EH (cell line): ENCODE data around the gene ABTB2.
"Not testable (repeated sequence)": the region's sequence is repeated elsewhere in the genome, so short reads cannot be mapped to it uniquely, and the experiment has no call there.

Experiments used
- DNase-seq: peaks from one replicate; pipeline ENCODE4 v3.0.0-alpha.2; 2015; ENCODE audit warnings: low read depth

The ABTB2 gene

DNA sequence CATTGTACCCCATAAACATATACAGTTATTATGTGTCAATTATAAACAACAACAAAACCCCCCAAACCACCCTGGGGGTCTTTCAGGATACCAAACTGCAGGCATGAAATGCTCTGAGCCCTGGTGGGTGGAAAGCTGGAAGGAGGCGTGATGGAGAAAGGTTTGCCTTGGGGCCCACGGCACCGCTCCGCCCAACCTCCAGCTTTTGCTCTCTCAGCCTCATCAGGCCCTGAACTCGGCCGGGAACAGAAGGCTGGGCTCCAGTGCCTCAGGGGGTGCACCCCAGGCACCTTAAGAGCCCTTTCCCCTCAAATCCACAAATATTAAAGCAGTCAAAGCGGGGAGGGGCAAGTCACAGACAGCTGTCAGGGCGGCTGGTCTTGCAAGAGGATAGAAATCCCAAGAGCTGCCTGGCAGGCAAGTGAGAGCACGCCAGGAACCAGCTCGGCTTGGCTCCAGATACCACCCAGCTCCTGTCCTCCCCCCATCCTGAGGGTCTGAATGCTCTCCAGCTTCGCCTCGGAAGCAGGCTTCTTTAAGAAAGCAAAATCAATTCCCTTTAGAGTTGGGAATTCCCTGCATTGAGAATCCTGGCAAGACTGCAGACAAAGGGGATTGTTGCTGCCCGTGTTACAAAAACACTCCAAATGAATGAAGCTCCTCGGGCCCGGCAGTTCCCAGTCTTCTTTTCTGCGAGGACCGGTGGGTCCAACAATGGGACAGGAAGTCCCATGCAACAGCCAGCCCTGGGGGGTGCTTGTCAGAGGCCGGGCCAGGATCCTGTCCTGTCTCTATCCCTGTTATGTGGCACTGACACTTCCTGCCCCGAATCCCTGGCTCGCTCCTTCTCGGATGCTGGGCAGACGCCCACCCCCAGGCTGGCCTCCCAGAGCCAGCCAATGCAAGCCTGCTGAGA, 171.6 kb downstream of the ABTB2 start:
- DNase-seq, result no peak

- no peak for DNase-seq
Observed at GRCh38 chr11:34184505-34185015, 173.2 kb downstream of the ABTB2 start.

- DNase-seq, result no peak
Observed at GRCh38 chr11:34183848-34184391, 173.9 kb downstream of the ABTB2 start.

DNA sequence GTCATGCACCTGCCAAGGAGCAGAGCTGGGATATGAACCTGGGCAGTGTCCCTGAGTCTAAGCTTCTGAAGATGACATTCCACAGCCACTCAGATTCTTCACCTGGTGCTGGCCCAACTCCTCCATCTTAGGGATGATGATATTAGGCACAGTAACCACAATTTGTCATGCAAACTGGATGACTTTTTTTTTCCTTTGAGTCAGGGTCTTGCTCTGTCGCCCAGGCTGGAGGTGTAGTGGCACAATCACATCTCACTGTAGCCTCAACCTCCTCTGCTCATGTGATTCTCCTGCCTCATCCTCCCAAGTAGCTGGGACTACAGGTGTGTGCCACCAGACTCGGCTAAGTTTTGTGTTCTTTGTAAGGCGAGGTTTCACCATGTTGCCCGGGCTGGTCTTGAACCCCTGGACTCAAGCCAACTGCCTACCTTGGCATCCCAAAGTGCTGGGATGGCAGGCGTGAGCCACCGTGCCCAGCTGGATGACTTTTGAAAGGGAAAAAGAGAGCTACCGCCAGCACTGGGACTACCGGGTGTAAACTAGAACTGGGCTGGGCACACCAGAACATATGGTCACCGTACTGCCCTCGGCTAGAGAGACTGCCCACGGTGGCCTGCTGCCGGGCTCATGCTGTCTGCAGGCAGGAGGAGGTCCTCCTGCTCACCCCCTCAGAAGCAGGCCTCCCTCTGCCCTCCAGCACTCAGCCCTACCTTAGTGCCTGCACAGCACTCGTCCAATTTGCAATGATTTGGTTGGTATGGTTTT, 174.7 kb downstream of the ABTB2 start:
- DNase-seq, result no peak

GRCh38 chr11:34182425-34182824, 175.4 kb downstream of the ABTB2 start:
- DNase-seq, result no peak

- DNase-seq, result no peak
Observed at GRCh38 chr11:34181856-34182405, 175.9 kb downstream of the ABTB2 start.

DNA sequence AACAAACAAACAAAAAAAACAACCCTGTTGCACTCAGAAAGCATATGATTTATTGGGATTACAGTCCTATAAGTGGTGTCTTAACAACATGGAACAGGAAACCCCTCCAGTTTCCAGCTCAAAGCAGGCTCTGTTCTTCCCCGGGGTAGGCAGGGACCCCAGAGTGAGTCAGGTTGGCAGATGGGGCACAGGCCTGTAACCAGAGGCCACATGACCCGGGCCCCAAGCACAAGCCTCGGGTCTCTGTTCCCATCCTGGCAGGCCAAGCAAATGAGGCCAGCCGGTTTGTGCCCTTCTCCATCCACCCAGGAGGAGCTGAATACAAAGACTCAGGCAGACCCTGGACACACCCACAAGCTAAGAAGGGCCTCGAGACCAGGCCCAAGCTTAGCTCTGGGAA, 176.6 kb downstream of the ABTB2 start:
- no peak for DNase-seq

GRCh38 chr11:34180814-34181165, 177.0 kb downstream of the ABTB2 start:
- DNase-seq, result not testable (repeated sequence)

GRCh38 chr11:34180040-34180813, 177.6 kb downstream of the ABTB2 start:
- no peak for DNase-seq

- DNase-seq, result no peak
Observed at GRCh38 chr11:34179026-34179675, 178.7 kb downstream of the ABTB2 start.

DNA sequence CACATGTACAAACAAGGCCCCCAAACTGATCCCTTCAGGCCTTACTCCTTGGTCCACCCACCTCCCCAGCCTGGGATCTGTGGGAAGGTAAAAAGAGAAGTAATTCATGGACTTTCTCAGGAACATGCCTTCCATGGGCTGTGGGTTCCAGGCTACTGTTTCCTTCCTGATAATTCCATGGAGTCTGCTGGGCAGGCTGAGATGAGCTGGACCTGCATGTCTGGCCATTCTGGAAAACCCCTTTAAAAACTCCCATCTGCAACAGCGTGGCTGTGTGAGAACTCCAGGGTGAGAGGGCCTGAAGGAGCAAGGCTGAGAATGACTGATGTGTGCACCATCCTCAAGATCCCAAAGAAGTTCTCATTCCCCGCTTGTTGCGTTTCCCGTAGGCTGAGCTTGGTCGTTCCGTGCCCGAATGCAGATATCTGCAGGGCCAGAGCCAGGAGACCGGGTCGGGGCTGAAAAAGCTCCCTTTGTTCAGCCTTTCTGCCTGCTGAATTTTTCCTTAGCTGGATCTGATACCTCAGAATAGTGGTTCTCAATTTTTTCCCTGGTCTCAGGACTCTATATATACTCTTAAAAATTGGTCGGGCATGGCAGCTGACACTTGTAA, 179.5 kb downstream of the ABTB2 start:
- DNase-seq, result no peak

DNA sequence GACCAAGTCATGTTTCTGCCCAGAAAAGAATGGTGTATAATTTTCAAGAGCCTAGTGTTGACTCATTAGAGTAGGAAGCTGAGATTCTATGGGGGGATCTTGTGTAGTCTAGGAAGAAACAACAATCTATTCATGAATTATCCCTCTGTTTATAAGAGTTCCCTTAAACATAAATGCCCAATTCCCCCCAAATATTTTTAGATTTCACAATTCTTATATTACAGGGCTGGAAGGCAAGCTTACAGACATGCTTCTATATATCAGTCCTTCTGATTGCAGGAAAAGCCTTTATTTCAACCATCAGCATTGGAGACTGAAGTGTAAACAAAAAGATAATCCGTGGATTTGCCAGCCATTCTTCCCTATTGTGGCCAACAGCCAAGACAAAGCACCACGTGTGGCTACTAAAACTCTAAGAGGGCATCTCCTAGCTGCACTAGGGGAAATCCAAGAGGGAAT, 181.0 kb downstream of the ABTB2 start:
- DNase-seq, result no peak

- no peak for DNase-seq
Observed at GRCh38 chr11:34175284-34176019, 182.4 kb downstream of the ABTB2 start.

- peak; percentile 72 for DNase-seq
Observed at GRCh38 chr11:34174412-34175041, 183.3 kb downstream of the ABTB2 start.

- DNase-seq, result no peak
Observed at GRCh38 chr11:34173050-34173449, 184.8 kb downstream of the ABTB2 start.

DNA sequence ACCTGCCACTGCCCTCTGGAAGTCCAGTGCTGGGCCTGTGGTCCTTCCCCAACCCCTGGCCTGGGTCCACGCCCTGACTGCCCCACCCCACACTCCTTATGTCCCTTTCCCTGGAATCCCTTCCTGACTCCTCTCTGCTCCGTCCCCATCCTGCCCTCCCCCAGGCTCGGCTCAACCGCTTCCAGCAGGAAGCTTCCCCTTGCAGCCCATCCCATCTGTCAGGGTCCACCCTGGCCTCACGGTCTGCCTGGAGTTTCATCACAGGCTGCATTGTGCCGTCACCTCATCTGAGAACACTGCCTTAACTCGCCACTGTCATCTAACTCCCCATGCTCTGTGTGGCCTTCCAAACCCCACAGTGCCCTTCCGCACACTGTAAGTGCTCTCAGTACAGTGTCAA, 188.1 kb downstream of the ABTB2 start:
- DNase-seq, result no peak

GRCh38 chr11:34168642-34169420, 189.0 kb downstream of the ABTB2 start:
- DNase-seq, result peak; percentile 20

GRCh38 chr11:34167961-34168360, 189.8 kb downstream of the ABTB2 start:
- no peak for DNase-seq
